ENCODE results near the gene CDH23.

CDH23 gene

GRCh38 chr10:71629131-71629530 is 232.4 kb downstream of the CDH23 start:
- no peak for ATAC-seq
- no peak for TF ChIP-seq ZNF70 (CRISPR knock-in tag; IDR thresholded peaks at IDR 0.05)
- TF ChIP-seq ARNTL (CRISPR knock-in tag; IDR thresholded peaks at IDR 0.05; ENCODE audit: borderline replicate concordance, low read depth): no peak
- TF ChIP-seq ZFP3 (CRISPR knock-in tag; IDR thresholded peaks at IDR 0.05): no peak
- no peak for TF ChIP-seq TCF4 (CRISPR knock-in tag; IDR thresholded peaks at IDR 0.05; ENCODE audit: borderline replicate concordance)
- no peak for TF ChIP-seq PPARA (CRISPR knock-in tag; IDR thresholded peaks at IDR 0.05; ENCODE audit: borderline replicate concordance)
- TF ChIP-seq TSHZ2 (CRISPR knock-in tag; IDR thresholded peaks at IDR 0.05): no peak

DNA sequence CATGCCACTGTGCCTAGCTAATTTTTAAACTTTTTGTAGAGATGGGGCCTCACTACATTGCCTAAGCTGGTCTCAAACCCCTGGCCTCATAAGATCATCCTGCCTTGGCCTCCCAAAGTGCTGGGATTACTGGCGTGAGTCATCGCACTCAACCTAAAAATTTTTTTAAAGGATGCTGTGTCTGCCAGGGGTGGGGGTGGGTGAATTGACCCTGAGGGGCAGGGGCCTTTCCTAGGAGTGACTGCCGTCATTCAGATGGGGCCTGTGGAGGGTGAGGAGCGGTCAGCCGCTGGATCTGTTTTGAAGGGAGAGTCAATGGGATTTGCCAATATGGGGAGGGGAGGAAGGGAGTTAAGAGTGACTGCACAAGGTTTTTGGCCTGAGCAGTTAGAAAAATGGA is 233.4 kb downstream of the CDH23 start:
- no peak for ATAC-seq
- TF ChIP-seq ZFP30 (CRISPR knock-in tag; IDR thresholded peaks at IDR 0.05): no peak
- no peak for TF ChIP-seq TOX (CRISPR knock-in tag; IDR thresholded peaks at IDR 0.05; ENCODE audit: borderline replicate concordance)

- ATAC-seq: no peak
- TF ChIP-seq, protein P1, sequence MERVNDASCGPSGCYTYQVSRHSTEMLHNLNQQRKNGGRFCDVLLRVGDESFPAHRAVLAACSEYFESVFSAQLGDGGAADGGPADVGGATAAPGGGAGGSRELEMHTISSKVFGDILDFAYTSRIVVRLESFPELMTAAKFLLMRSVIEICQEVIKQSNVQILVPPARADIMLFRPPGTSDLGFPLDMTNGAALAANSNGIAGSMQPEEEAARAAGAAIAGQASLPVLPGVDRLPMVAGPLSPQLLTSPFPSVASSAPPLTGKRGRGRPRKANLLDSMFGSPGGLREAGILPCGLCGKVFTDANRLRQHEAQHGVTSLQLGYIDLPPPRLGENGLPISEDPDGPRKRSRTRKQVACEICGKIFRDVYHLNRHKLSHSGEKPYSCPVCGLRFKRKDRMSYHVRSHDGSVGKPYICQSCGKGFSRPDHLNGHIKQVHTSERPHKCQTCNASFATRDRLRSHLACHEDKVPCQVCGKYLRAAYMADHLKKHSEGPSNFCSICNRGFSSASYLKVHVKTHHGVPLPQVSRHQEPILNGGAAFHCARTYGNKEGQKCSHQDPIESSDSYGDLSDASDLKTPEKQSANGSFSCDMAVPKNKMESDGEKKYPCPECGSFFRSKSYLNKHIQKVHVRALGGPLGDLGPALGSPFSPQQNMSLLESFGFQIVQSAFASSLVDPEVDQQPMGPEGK (CRISPR knock-in tag; IDR thresholded peaks at IDR 0.05; ENCODE audit: borderline replicate concordance): no peak
- TF ChIP-seq ESRRG (CRISPR knock-in tag; IDR thresholded peaks at IDR 0.05) (no peak), BACH2 (CRISPR knock-in tag; IDR thresholded peaks at IDR 0.05; ENCODE audit: borderline replicate concordance) (no peak), ARNTL (CRISPR knock-in tag; IDR thresholded peaks at IDR 0.05; ENCODE audit: borderline replicate concordance, low read depth) (no peak), ZNF70 (CRISPR knock-in tag; IDR thresholded peaks at IDR 0.05) (no peak), CSDC2 (CRISPR knock-in tag; IDR thresholded peaks at IDR 0.05) (no peak), CSRNP3 (CRISPR knock-in tag; IDR thresholded peaks at IDR 0.05) (no peak), ZC3H10 (CRISPR knock-in tag; IDR thresholded peaks at IDR 0.05) (no peak), ZFP30 (CRISPR knock-in tag; IDR thresholded peaks at IDR 0.05) (no peak), TSHZ2 (CRISPR knock-in tag; IDR thresholded peaks at IDR 0.05) (no peak), GLIS3 (CRISPR knock-in tag; IDR thresholded peaks at IDR 0.05) (no peak), ISL1 (CRISPR knock-in tag; IDR thresholded peaks at IDR 0.05) (no peak)
These were observed 234.5 kb downstream of the CDH23 start for GRCh38 chr10:71631007-71631861.

GRCh38 chr10:71632200-71632820 is 235.6 kb downstream of the CDH23 start:
- ATAC-seq: no peak
- TF ChIP-seq, protein P1 (CRISPR knock-in tag; IDR thresholded peaks at IDR 0.05; ENCODE audit: borderline replicate concordance): no peak
- TF ChIP-seq ZFP30 (CRISPR knock-in tag; IDR thresholded peaks at IDR 0.05) (no peak), BACH2 (CRISPR knock-in tag; IDR thresholded peaks at IDR 0.05; ENCODE audit: borderline replicate concordance) (no peak), ZFP3 (CRISPR knock-in tag; IDR thresholded peaks at IDR 0.05) (no peak), ESRRG (CRISPR knock-in tag; IDR thresholded peaks at IDR 0.05) (no peak), CSDC2 (CRISPR knock-in tag; IDR thresholded peaks at IDR 0.05) (no peak), TCF4 (CRISPR knock-in tag; IDR thresholded peaks at IDR 0.05; ENCODE audit: borderline replicate concordance) (no peak), TOX (CRISPR knock-in tag; IDR thresholded peaks at IDR 0.05; ENCODE audit: borderline replicate concordance) (no peak), ZNF70 (CRISPR knock-in tag; IDR thresholded peaks at IDR 0.05) (no peak)
- TF ChIP-seq, protein P2, sequence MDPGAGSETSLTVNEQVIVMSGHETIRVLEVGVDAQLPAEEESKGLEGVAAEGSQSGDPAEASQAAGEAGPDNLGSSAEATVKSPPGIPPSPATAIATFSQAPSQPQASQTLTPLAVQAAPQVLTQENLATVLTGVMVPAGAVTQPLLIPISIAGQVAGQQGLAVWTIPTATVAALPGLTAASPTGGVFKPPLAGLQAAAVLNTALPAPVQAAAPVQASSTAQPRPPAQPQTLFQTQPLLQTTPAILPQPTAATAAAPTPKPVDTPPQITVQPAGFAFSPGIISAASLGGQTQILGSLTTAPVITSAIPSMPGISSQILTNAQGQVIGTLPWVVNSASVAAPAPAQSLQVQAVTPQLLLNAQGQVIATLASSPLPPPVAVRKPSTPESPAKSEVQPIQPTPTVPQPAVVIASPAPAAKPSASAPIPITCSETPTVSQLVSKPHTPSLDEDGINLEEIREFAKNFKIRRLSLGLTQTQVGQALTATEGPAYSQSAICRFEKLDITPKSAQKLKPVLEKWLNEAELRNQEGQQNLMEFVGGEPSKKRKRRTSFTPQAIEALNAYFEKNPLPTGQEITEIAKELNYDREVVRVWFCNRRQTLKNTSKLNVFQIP (CRISPR knock-in tag; IDR thresholded peaks at IDR 0.05; ENCODE audit: borderline replicate concordance, low read depth): no peak
